GM19372 (cell line): ENCODE data around the gene MRGPRE.

ENCODE experiments used
- ATAC-seq: cut with Tn5 transposase; IDR thresholded peaks from one replicate; pipeline ENCODE4 v1.9.1; 2021; ENCODE audit warnings: mild to moderate bottlenecking, low read depth, moderate library complexity; ENCODE audit not compliant: unreplicated experiment

Gene MRGPRE

GRCh38 chr11:3216027-3216525 is 16.1 kb downstream of the MRGPRE start:
- no peak for ATAC-seq

- ATAC-seq = no peak
These were observed 16.7 kb downstream of the MRGPRE start for GRCh38 chr11:3215346-3216026.

GRCh38 chr11:3214420-3214699 is 17.9 kb downstream of the MRGPRE start:
- ATAC-seq = no peak

- ATAC-seq = no peak
These were observed 18.4 kb downstream of the MRGPRE start for GRCh38 chr11:3213659-3214419.

- no peak for ATAC-seq
These were observed 23.9 kb downstream of the MRGPRE start for GRCh38 chr11:3208272-3208671.

GRCh38 chr11:3207526-3208189 is 24.6 kb downstream of the MRGPRE start:
- no peak for ATAC-seq

- no peak for ATAC-seq
These were observed 25.4 kb downstream of the MRGPRE start for GRCh38 chr11:3206922-3207204.

- ATAC-seq = no peak
These were observed 25.9 kb downstream of the MRGPRE start for GRCh38 chr11:3206156-3206921.

- ATAC-seq = no peak
These were observed 26.7 kb downstream of the MRGPRE start for GRCh38 chr11:3205261-3206155.

GRCh38 chr11:3204141-3205015 is 27.8 kb downstream of the MRGPRE start:
- ATAC-seq = no peak

GRCh38 chr11:3203221-3204043 is 28.8 kb downstream of the MRGPRE start:
- ATAC-seq = no peak

- ATAC-seq = no peak
These were observed 29.5 kb downstream of the MRGPRE start for GRCh38 chr11:3202759-3203158.

- no peak for ATAC-seq
These were observed 29.9 kb downstream of the MRGPRE start for GRCh38 chr11:3202305-3202704.

- no peak for ATAC-seq
These were observed 30.5 kb downstream of the MRGPRE start for GRCh38 chr11:3201677-3202181.

GRCh38 chr11:3201112-3201581 is 31.1 kb downstream of the MRGPRE start:
- ATAC-seq = no peak

- ATAC-seq = no peak
These were observed 31.7 kb downstream of the MRGPRE start for GRCh38 chr11:3200388-3201111.

- no peak for ATAC-seq
These were observed 32.5 kb downstream of the MRGPRE start for GRCh38 chr11:3199537-3200295.
